GM21717 (cell line): ENCODE data around the gene TRPT1.

Experiments used
- ATAC-seq: cut with Tn5 transposase; IDR thresholded peaks from one replicate; pipeline ENCODE4 v1.9.1; 2021; ENCODE audit warnings: mild to moderate bottlenecking, moderate library complexity; ENCODE audit not compliant: unreplicated experiment

The TRPT1 gene

GRCh38 chr11:64181506-64182411 lies 44.2 kb downstream of the TRPT1 start:
- ATAC-seq = no peak

- ATAC-seq = no peak
Measured at GRCh38 chr11:64180891-64181290, 45.1 kb downstream of the TRPT1 start.

- ATAC-seq = no peak
Measured at GRCh38 chr11:64178951-64179639, 46.9 kb downstream of the TRPT1 start.

- ATAC-seq = no peak
Measured at GRCh38 chr11:64178203-64178602, 47.8 kb downstream of the TRPT1 start.

GRCh38 chr11:64176751-64177150 lies 49.2 kb downstream of the TRPT1 start:
- no peak for ATAC-seq
